ENCODE results near the gene SNRNP35.

DNA sequence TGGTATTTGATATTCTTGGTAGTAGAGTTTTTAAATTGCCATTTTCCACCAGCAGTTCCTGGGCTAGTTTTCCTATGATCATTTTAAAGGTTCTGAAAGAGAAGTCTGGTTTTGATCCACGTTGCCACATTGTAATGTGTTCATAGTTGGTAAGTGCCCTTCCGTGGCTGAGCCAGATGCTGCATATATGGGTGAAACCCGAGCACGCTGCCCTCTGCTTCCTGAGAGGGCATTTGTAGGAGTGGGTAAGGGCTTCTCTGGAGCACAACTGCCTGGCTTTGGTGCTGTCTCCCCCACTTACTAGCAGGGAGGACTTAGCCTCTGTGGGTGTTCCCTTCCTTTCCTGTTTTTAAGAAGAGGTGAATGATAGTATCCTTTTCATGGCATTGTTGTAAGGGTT, 7.1 kb downstream of the SNRNP35 start:
- no peak for TF ChIP-seq TAF1 (IDR thresholded peaks at IDR 0.05; ENCODE audit: low read depth, low read length)
- no peak for TF ChIP-seq RFX5 (IDR thresholded peaks at IDR 0.05; ENCODE audit: borderline replicate concordance, low read depth, low read length)
- TF ChIP-seq MAFK (IDR thresholded peaks at IDR 0.05; ENCODE audit: low read depth, low read length) = no peak
- no peak for TF ChIP-seq RXRA (IDR thresholded peaks at IDR 0.05; ENCODE audit: insufficient read depth, low read depth, low read length)
- TF ChIP-seq, protein P1, sequence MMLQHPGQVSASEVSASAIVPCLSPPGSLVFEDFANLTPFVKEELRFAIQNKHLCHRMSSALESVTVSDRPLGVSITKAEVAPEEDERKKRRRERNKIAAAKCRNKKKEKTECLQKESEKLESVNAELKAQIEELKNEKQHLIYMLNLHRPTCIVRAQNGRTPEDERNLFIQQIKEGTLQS (IDR thresholded peaks at IDR 0.05; ENCODE audit: insufficient read depth, low read depth, low read length) = no peak
- no peak for TF ChIP-seq EZH2 (IDR thresholded peaks at IDR 0.05; ENCODE audit: low read depth, low read length, severe bottlenecking)
- TF ChIP-seq, protein P2, sequence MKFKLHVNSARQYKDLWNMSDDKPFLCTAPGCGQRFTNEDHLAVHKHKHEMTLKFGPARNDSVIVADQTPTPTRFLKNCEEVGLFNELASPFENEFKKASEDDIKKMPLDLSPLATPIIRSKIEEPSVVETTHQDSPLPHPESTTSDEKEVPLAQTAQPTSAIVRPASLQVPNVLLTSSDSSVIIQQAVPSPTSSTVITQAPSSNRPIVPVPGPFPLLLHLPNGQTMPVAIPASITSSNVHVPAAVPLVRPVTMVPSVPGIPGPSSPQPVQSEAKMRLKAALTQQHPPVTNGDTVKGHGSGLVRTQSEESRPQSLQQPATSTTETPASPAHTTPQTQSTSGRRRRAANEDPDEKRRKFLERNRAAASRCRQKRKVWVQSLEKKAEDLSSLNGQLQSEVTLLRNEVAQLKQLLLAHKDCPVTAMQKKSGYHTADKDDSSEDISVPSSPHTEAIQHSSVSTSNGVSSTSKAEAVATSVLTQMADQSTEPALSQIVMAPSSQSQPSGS (IDR thresholded peaks at IDR 0.05; ENCODE audit: low read length) = no peak
- TF ChIP-seq CREB1 (IDR thresholded peaks at IDR 0.05) = no peak
- no peak for TF ChIP-seq CHD1 (IDR thresholded peaks at IDR 0.05; ENCODE audit: low read depth, low read length)
- TF ChIP-seq, protein P3, sequence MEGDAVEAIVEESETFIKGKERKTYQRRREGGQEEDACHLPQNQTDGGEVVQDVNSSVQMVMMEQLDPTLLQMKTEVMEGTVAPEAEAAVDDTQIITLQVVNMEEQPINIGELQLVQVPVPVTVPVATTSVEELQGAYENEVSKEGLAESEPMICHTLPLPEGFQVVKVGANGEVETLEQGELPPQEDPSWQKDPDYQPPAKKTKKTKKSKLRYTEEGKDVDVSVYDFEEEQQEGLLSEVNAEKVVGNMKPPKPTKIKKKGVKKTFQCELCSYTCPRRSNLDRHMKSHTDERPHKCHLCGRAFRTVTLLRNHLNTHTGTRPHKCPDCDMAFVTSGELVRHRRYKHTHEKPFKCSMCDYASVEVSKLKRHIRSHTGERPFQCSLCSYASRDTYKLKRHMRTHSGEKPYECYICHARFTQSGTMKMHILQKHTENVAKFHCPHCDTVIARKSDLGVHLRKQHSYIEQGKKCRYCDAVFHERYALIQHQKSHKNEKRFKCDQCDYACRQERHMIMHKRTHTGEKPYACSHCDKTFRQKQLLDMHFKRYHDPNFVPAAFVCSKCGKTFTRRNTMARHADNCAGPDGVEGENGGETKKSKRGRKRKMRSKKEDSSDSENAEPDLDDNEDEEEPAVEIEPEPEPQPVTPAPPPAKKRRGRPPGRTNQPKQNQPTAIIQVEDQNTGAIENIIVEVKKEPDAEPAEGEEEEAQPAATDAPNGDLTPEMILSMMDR (IDR thresholded peaks at IDR 0.05; ENCODE audit: control extremely low read depth in 1 of 3, insufficient read depth in 1 of 3, low read depth in 1 of 3, low read length in 3 of 3) = no peak
- TF ChIP-seq, protein P4, sequence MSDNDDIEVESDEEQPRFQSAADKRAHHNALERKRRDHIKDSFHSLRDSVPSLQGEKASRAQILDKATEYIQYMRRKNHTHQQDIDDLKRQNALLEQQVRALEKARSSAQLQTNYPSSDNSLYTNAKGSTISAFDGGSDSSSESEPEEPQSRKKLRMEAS (IDR thresholded peaks at IDR 0.05) = no peak
- TF ChIP-seq GTF2F1 (IDR thresholded peaks at IDR 0.05; ENCODE audit: borderline replicate concordance, low read depth, low read length) = no peak
- TF ChIP-seq JUND (IDR thresholded peaks at IDR 0.05; ENCODE audit: low read length) = no peak
- TF ChIP-seq SIN3A (conservative IDR thresholded peaks at IDR 0.05 in 1 of 2, IDR thresholded peaks at IDR 0.05 in 1 of 2; ENCODE audit: low read depth in 1 of 2, low read length in 2 of 2) = no peak

Data from H1 (cell line).